SW480 (cell line): Measurements from ENCODE around the gene ABAT.
"Not testable (repeated sequence)": the region's sequence is repeated elsewhere in the genome, so short reads cannot be mapped to it uniquely, and the experiment has no call there.

Experiments
- DNase-seq: peaks from one replicate; pipeline ENCODE4 v3.0.0-alpha.2; 2016; ENCODE audit warnings: low spot score

Gene ABAT

GRCh38 chr16:8785408-8785807 is 111.0 kb downstream of the ABAT start:
- DNase-seq, result no peak

- DNase-seq, result not testable (repeated sequence)
Observed at GRCh38 chr16:8786316-8786715, 111.9 kb downstream of the ABAT start.

GRCh38 chr16:8788578-8789172 is 114.3 kb downstream of the ABAT start:
- DNase-seq, result peak; percentile 64

DNA sequence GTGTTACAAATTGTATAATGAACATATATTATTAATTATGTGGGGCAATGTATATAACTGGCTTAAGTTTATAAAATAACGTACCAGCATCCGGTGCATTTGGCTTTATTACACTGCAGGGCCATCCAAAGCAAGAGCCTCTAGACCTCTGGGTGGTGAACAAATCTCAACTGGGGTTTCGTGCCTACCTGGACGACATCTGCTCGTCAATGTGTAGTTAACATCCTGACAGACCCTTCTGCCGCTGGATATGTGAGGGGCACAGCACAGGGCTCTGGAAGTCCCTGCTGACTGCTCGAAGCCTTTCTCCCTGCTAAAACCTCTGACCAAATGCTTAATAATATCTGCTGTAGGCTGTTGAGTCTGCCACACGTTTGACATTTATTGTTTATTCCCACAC is 120.7 kb downstream of the ABAT start:
- DNase-seq, result no peak

DNA sequence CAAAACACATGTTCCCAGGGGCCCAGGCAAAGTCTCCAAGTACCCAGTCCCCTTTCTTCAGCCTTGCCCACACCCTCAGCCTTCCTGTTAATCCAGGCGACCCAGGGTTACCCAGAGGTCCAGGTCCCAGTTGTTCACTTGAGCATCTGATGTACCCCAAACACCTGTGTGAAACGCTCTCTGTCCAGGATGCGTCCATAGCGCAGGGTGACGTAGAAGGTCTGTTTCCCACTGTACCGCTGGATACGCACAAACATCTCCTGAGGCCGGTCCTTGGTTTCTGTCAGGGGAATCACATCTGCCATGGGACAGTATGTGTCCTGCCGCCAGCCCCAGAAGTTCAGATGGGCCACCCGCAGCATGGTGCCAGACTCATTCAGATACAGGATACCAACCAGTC is 121.4 kb downstream of the ABAT start:
- no peak for DNase-seq

GRCh38 chr16:8796469-8797363 is 122.3 kb downstream of the ABAT start:
- DNase-seq, result no peak

DNA sequence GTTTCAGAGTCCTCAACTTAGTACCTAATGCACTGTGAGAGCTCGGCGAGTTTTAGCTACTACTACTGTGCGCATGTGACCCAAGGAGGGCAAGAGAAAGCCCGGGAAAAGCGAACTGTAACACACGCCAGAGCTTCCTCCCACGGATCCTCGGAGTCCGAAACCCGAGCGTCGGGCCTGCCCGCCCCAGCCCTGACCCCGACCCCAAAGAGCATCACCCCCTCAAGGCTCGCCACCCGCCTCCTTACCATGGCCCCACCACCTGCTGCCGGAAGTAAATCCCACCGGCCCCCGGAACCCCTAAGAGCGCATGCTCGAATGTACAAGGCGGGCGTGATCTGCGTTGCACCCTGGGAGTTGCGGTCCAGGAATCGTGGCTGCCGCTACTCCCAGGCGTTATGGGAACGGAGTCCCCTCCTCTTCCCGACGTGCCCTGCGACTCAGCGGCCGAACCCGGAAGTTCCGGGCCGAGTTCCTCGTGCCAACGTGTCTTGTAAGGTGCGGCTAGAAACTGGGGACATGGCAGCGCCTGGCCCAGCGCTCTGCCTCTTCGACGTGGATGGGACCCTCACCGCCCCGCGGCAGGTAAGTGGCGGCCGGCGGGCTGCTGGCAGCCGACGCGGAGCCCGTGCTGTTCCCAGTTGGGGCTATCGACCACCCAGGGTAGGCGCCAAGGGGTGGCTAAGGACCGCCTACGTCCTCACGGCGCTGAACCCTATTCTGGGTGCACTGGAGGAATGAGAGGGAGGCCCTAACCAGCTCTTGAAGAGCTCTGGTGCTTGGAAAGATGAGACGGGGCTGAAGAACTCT is 123.2 kb downstream of the ABAT start, which contains the start of the genes PMM2 and TMEM186:
Gene PMM2 (plus strand): TSS at position 476 of the 810 bp plus-strand sequence. CDS start 44 bp downstream, at position 520.
Gene TMEM186 (minus strand): TSS at position 276 of the 810 bp plus-strand sequence. CDS start 25 bp downstream, at position 251.
- peak; percentile 96 for DNase-seq

GRCh38 chr16:8798174-8798527 is 123.7 kb downstream of the ABAT start:
- DNase-seq, result peak; percentile 11

GRCh38 chr16:8798535-8799157 is 124.2 kb downstream of the ABAT start:
- no peak for DNase-seq

DNA sequence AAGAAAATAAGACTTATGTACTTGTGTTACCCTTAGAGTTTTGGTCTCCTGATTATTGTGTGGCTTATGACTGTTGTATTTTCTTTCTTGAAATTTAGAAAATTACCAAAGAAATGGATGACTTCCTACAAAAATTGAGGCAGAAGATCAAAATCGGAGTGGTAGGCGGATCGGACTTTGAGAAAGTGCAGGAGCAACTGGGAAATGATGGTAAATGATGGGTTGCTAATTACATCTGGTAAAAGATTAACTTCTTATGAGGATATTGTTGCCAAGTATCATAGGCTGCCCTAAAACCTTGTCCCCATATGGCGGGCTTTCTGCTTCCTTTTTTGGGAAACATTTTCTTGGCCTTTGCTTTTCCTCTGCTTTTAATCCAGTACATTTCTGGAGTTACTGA is 127.3 kb downstream of the ABAT start:
- no peak for DNase-seq

DNA sequence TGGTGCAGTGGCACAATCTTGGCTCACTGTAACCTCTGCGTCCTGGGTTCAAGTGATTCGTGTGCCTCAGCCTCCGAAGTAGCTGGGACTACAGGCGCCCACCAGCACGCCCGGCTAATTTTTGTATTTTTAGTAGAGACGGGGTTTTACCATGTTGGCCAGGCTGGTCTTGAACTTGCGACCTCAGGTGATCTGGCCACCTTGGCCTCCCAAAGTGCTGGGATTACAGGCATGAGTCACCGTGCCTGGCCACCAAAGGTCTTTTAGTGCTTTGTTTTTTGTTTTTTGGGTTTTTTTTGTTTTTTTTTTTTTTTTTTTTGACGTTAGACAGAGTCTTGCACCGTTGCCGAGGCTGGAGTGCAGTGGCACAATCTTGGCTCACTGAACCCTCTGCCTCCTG is 129.3 kb downstream of the ABAT start:
- DNase-seq, result not testable (repeated sequence)

DNA sequence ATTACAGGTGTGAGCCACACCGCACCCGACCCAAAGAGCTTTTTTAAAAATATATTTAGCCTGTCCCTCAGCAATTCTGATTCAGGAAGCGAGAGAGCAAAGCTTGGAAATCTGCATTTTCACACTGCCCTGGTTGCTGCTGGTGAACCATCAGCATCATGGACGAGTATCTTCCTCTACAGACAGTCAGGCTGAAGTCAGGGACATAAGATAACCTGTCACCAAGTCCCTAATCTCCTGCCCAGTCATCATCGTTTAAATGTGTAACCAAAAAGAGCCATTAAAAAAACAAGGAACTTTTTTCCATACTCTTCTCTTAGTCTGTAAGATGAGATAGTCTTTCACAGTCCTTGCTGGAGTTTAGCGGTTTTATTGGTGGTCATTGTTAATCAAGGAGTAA is 129.9 kb downstream of the ABAT start:
- no peak for DNase-seq

GRCh38 chr16:8806272-8806983 is 132.0 kb downstream of the ABAT start:
- DNase-seq, result no peak

DNA sequence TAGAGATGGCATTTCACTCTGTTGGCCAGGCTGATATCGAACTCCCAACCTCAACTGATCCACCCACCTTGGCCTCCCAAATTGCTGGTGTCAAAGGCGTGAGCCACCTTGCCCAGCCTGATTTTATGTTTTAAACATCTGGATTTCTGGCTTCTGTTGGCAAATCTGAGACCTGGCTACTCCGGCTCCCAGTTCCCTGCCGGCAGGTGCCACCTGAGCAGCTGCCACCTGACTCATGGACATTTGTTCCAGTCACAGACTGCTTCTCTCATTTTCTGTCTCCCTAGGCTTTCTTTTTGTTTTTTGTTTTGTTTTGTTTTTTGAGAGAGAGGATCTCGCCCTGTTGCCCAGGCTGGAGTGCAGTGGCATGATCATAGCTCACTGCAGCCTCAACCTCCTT is 132.8 kb downstream of the ABAT start:
- DNase-seq, result no peak

DNA sequence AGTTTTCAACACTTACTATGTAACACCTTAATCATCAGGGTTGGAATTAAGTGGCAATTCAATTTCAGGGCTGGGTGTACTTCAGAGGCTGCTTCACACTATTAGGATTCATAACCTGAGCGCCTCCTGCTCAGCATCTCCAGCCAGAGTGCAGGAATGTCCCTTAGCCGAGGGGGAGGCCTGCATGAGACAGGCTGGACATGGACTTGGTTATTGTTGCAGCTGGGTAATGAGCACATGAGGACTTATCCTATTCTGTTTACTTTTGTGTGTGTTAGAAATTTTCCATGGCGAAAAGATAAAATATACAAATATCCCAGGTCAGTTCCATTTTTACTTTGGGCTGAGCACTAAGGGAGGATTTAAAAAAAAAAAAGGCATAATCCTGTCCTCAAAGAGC is 133.6 kb downstream of the ABAT start:
- no peak for DNase-seq

DNA sequence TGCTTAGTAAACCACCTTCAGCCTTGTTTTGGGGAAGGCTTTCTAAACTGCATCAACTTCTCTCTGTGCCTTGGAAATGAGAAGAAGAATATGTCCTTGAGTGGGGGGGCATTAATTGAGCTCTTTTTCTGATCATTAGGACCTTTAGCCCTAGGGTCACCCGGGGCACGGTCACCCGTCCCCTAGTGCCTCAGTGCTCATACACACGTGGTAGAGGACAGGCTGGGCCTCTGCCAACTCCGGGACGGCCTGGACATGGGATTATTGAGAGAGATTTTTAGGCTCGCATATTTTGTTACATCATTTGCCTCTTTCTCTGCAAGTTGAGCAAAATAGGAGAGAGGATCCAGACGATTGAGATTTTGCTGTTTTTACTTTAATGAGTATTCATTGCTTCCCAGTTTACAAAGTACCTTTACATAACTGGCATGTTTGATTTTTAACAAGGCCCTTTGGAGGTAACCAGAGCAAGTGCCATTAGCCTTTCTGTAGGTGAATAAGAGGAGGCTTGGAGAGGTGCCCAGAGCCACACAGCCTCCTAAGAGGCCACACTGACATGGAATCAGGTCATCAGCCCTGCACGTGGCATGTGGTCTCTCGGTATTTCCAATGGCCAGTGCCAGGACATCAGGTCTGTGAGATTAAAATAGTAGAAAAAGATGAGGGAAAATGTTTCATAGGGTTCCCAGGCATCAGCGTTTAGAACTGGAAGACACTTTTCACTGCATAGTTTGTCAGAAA is 134.4 kb downstream of the ABAT start:
- no peak for DNase-seq

DNA sequence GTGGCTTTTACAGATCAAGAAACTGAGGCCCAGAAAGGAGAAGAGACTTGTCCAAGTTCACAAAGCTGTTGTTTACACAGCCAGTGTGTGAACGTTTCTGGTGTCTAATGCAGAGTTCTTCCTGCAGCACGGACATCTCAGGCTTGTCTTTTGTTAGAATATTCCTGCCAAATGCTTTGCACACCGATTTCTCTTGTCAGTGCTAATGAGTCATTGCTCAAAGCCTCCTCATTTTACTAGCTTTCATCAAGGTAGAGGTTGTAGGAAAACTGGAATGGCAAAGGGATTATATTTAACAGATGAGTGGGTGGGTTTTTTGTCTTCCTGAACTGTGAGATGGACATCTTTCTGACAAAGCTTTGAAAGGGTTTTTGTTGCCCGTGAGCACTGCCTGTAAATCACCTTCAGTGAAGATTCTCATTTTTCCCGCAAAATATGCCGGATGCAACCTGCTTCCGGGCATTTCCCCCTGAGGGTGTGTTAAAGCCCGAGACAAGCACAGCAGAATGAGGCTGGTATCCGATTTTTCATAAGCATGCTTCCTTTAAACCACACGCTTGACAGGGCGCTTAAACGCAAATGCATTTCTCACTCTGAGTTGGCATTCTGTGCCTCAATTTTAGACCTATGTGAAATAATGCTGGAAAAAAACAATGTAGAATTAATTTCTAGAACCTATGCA is 137.9 kb downstream of the ABAT start:
- no peak for DNase-seq

- no peak for DNase-seq
Observed at GRCh38 chr16:8814095-8814806, 139.8 kb downstream of the ABAT start.

DNA sequence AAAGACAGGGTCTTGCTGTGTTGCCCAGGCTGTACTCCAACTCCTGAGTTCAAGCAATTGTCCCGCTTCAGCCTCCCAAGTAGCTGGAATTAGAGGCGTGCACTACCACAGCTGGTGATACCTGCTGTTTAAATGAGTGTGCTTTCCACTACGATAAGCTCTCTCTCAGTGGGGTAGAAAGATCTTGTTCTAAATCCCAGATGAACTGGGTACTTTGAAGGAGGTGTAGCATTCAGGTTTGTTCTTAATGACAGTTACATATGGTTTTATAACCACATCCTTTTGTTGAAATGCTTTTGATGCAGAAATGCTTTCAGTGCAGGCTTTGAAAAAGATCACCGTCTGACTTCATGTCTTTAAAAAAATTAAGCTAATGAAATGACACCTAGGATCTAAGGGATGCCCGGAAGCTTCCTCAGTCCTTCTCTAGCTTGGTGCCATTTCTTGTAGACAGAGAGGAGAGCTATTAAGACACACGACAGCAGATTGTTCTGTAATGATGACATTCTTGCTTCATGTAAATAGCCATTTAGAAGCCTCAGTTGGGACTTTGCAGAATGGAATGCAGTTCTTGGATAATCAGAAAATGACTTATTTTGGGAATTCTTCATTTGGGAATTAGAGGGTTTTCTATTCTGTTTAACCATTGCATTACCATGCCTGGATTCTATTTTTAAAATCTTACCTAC is 142.7 kb downstream of the ABAT start:
- no peak for DNase-seq
